Measurements from ENCODE around the gene INO80C.

Gene INO80C

GRCh38 chr18:35521133-35521532 is 23.4 kb upstream of the INO80C start:
- no peaks in the 10 kb centered on the region for H3K36me3 ChIP-seq
- H3K4me3 ChIP-seq (ENCODE audit: low read depth, low read length) = no peak overlapping the region
- no peak for TF ChIP-seq CTCF (IDR thresholded peaks at IDR 0.05; ENCODE audit: low read depth, low read length)
- no peaks in the 10 kb centered on the region for H3K27me3 ChIP-seq
- DNase-seq = no peak
- no peaks in the 10 kb centered on the region for H3K9me3 ChIP-seq
- H3K4me1 ChIP-seq = no peaks in the 10 kb centered on the region

GRCh38 chr18:35519148-35519899 is 21.6 kb upstream of the INO80C start:
- no peak for TF ChIP-seq CTCF (IDR thresholded peaks at IDR 0.05; ENCODE audit: low read depth, low read length)
- H3K27me3 ChIP-seq = no peaks in the 10 kb centered on the region
- H3K4me3 ChIP-seq (ENCODE audit: low read depth, low read length) = no peak overlapping the region
- H3K36me3 ChIP-seq = no peaks in the 10 kb centered on the region
- DNase-seq = no peak
- no peaks in the 10 kb centered on the region for H3K4me1 ChIP-seq
- no peaks in the 10 kb centered on the region for H3K9me3 ChIP-seq

GRCh38 chr18:35517715-35518114 is 20.0 kb upstream of the INO80C start:
- H3K4me3 ChIP-seq (ENCODE audit: low read depth, low read length) = no peak overlapping the region
- no peaks in the 10 kb centered on the region for H3K9me3 ChIP-seq
- DNase-seq = no peak
- no peaks in the 10 kb centered on the region for H3K27me3 ChIP-seq
- TF ChIP-seq CTCF (IDR thresholded peaks at IDR 0.05; ENCODE audit: low read depth, low read length) = no peak
- no peaks in the 10 kb centered on the region for H3K4me1 ChIP-seq
- H3K36me3 ChIP-seq = no peaks in the 10 kb centered on the region

GRCh38 chr18:35516789-35517188 is 19.0 kb upstream of the INO80C start:
- Histone ChIP-seq H3K4me3 (ENCODE audit: low read depth, low read length) (no peak overlapping the region), H3K36me3 (no peaks in the 10 kb centered on the region), H3K9me3 (no peaks in the 10 kb centered on the region), H3K27me3 (no peaks in the 10 kb centered on the region), H3K4me1 (no peaks in the 10 kb centered on the region)
- DNase-seq = no peak
- TF ChIP-seq CTCF (IDR thresholded peaks at IDR 0.05; ENCODE audit: low read depth, low read length) = no peak

DNA sequence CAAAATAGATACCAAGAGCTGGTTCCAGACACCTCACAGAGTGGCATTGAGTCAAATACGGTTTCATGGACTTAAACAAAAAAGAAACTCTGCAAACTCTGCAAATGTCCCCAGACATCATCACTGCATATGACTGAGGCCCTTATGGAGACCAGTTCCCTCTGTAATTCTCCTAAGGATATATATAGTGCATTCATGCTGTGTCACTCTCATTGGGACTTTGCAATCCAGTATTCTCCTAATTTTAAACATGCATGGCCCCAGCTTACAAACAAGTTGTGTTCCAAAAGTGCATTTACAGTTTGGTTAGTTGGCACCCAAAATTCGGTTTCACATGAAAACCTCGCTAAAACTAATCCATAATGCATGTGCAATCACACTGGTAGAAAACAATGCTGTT is 18.6 kb upstream of the INO80C start:
- no peak for DNase-seq
- Histone ChIP-seq H3K9me3 (no peaks in the 10 kb centered on the region), H3K4me1 (no peaks in the 10 kb centered on the region), H3K4me3 (ENCODE audit: low read depth, low read length) (no peak overlapping the region), H3K27me3 (no peaks in the 10 kb centered on the region), H3K36me3 (no peaks in the 10 kb centered on the region)
- no peak for TF ChIP-seq CTCF (IDR thresholded peaks at IDR 0.05; ENCODE audit: low read depth, low read length)

- no peaks in the 10 kb centered on the region for H3K27me3 ChIP-seq
- no peaks in the 10 kb centered on the region for H3K36me3 ChIP-seq
- no peak for DNase-seq
- H3K4me1 ChIP-seq = no peaks in the 10 kb centered on the region
- no peaks in the 10 kb centered on the region for H3K9me3 ChIP-seq
- no peak for TF ChIP-seq CTCF (IDR thresholded peaks at IDR 0.05; ENCODE audit: low read depth, low read length)
- no peak overlapping the region for H3K4me3 ChIP-seq (ENCODE audit: low read depth, low read length)
These were observed 17.8 kb upstream of the INO80C start for GRCh38 chr18:35515460-35516130.

Data from BE2C (cell line).